Activated CD4-positive, alpha-beta T cell treated with anti-CD3 and anti-CD28 coated beads, Interleukin-2, amount 50 U/mL, for 24 hours (primary cell): ENCODE measurements around the gene DYNLT5.
A peak's percentile ranks its signal among the peaks of the same experiment; 100 is the strongest.

Experiments
- DNase-seq, 2 donors: peaks; one replicate each; pipeline ENCODE4 v3.0.0-alpha.2; 2020; ENCODE audit warnings: low read depth in 1 of 2, low spot score in 1 of 2

Gene DYNLT5

GRCh38 chr1:66747501-66747900 lies 4.8 kb upstream of the DYNLT5 start:
- no peak for DNase-seq

GRCh38 chr1:66750577-66750976 lies 1.7 kb upstream of the DYNLT5 start:
- DNase-seq, result no peak

- DNase-seq, result no peak
Measured at GRCh38 chr1:66751160-66751559, 1.1 kb upstream of the DYNLT5 start.

- no peak for DNase-seq
Measured at GRCh38 chr1:66752671-66753371, 562 bp downstream of the DYNLT5 start.

- DNase-seq, result no peak
Measured at GRCh38 chr1:66757722-66758240, 5.5 kb downstream of the DYNLT5 start.

GRCh38 chr1:66758241-66758755 lies 6.0 kb downstream of the DYNLT5 start:
- no peak for DNase-seq

- DNase-seq, result no peak
Measured at GRCh38 chr1:66760506-66760905, 8.2 kb downstream of the DYNLT5 start.

GRCh38 chr1:66761221-66761620 lies 9.0 kb downstream of the DYNLT5 start:
- DNase-seq, result no peak

GRCh38 chr1:66764994-66765578 lies 12.8 kb downstream of the DYNLT5 start:
- DNase-seq, result peak; percentile 9 to 52

- DNase-seq, result no peak
Measured at GRCh38 chr1:66767626-66768025, 15.4 kb downstream of the DYNLT5 start.

- DNase-seq, result no peak
Measured at GRCh38 chr1:66768965-66769364, 16.7 kb downstream of the DYNLT5 start.

GRCh38 chr1:66769512-66770229 lies 17.4 kb downstream of the DYNLT5 start:
- no peak for DNase-seq

- no peak for DNase-seq
Measured at GRCh38 chr1:66770240-66770639, 18.0 kb downstream of the DYNLT5 start.

- no peak for DNase-seq
Measured at GRCh38 chr1:66770694-66771093, 18.4 kb downstream of the DYNLT5 start.

GRCh38 chr1:66773227-66773626 lies 21.0 kb downstream of the DYNLT5 start:
- no peak for DNase-seq

- no peak for DNase-seq
Measured at GRCh38 chr1:66774438-66774837, 22.2 kb downstream of the DYNLT5 start.

GRCh38 chr1:66775646-66776045 lies 23.4 kb downstream of the DYNLT5 start:
- DNase-seq, result no peak

- no peak for DNase-seq
Measured at GRCh38 chr1:66777831-66778230, 25.6 kb downstream of the DYNLT5 start.

- no peak for DNase-seq
Measured at GRCh38 chr1:66778266-66778665, 26.0 kb downstream of the DYNLT5 start.

- no peak for DNase-seq
Measured at GRCh38 chr1:66778969-66779368, 26.7 kb downstream of the DYNLT5 start.

GRCh38 chr1:66779475-66780078 lies 27.3 kb downstream of the DYNLT5 start:
- DNase-seq, result no peak
